Astrocyte (in vitro differentiated cells and primary cell): ENCODE measurements around the gene ST6GALNAC3.

Experiments
- EZH2 ChIP-seq: IDR thresholded peaks from 2 replicates; pipeline ENCODE4 v1.6.1; 2012; ENCODE audit warnings: mild to moderate bottlenecking, low read length, inconsistent platforms; ENCODE audit not compliant: insufficient read depth
- TF ChIP-seq, protein P1 (sequence below): IDR thresholded peaks from 2 replicates; pipeline ENCODE4 v1.5.1; 2011; ENCODE audit warnings: low read depth, mild to moderate bottlenecking, inconsistent platforms, low read length, moderate library complexity; ENCODE audit not compliant: insufficient read depth

DNA sequence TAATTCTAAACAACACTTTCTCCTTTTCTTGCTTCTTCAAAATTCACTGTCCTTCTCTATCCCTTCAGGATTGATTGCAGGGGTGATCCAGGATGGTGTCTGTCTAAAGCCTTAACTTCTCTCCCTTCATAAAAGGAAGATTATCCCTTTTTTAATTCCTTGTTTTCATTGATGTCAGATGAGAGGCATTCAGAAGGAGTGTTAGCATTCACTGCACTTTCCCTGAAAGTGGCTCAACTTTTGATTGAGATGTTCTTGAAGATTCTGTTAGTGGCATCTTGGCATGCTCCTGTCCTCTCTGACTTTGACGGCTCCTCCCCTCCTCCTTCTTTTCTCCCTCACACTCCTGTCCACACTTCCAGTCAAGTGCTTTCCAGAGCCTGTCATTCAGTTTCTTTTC lies 71.6 kb downstream of the ST6GALNAC3 start:
- TF ChIP-seq, protein P1, sequence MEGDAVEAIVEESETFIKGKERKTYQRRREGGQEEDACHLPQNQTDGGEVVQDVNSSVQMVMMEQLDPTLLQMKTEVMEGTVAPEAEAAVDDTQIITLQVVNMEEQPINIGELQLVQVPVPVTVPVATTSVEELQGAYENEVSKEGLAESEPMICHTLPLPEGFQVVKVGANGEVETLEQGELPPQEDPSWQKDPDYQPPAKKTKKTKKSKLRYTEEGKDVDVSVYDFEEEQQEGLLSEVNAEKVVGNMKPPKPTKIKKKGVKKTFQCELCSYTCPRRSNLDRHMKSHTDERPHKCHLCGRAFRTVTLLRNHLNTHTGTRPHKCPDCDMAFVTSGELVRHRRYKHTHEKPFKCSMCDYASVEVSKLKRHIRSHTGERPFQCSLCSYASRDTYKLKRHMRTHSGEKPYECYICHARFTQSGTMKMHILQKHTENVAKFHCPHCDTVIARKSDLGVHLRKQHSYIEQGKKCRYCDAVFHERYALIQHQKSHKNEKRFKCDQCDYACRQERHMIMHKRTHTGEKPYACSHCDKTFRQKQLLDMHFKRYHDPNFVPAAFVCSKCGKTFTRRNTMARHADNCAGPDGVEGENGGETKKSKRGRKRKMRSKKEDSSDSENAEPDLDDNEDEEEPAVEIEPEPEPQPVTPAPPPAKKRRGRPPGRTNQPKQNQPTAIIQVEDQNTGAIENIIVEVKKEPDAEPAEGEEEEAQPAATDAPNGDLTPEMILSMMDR: no peak
- no peak for TF ChIP-seq EZH2
